ENCODE measurements around the gene SPTBN1. TPM values are rescaled to one million over a fixed set of nuclear protein-coding genes. Genes with fewer than 3 reads are reported as not detected.

Gene SPTBN1
- total and polyA plus RNA-seq, 2 experiments from 2014 or later = 57.7 to 187 TPM

DNA sequence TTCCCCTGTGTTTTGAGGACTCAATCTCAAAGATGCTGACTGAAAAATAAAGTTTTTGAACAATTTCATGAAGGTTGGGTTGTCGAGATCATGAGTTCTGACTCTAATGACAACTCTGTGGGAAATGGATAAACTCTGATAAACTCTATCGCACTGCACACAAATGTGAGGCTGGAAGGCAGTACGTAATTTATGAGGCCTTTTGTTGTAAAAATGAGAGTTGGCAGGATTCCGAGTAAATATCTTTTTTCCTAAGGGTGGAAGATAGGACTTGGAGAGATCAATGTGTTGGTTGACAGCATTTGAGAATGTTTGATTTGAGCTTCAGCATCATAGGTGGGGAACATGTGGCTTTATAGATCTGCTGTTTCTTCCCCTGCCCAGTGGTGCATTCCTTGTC is 90.4 kb downstream of the SPTBN1 start:
- Histone ChIP-seq H3K27ac (no peak overlapping the region), H3K79me2 (ENCODE audit: insufficient read depth) (peaks cover 96% of the 10 kb centered on the region)

DNA sequence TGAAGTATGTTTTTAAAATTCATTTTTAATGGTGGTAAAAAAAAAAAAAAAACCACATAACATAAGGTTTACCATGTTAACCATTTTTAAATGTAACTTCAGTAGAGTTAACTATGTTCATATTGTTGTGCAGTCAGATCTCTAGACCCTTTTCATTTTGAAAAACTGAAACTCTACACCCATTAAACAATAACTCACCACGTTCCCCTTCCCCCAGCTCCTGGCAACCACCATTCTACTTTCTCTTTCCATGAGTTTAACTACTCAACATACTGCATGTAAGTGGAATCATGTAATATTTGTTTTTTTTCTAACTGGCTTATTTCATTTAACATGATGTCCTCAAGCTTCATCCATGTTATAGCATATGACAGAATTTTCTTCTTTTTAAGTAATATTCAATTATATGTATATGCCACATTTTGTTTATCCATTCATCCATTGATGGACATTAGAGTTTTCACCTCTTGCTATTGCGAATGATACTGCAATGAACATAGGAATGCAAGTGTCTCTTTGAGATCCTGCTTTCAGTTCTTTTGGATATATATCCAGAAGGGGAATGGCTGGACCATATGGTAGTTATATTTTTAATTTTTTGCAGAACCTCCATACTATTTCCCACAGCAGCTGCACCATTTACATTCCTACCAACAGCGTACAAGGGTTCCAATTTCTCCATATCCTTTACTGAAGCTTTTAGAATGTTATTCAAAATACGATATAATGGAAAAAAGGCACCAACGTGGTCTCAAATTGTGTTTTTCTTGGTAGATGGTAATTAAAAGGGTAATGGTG is 91.0 kb downstream of the SPTBN1 start:
- H3F3A ChIP-seq (ENCODE audit: insufficient read depth) = no peaks in the 10 kb centered on the region
- no peaks in the 10 kb centered on the region for H3K9me3 ChIP-seq (ENCODE audit: low read depth)
- H2AFZ ChIP-seq = no peak overlapping the region
- no peak for TF ChIP-seq EZH2phosphoT487 (IDR thresholded peaks at IDR 0.05; ENCODE audit: insufficient read depth, low read depth)
- TF ChIP-seq EZH2 (IDR thresholded peaks at IDR 0.05; ENCODE audit: insufficient read depth, poor library complexity, severe bottlenecking) = no peak
- no peaks in the 10 kb centered on the region for H3K9me2 ChIP-seq (ENCODE audit: insufficient read depth)
- peaks cover 17% of the 10 kb centered on the region for H3K4me1 ChIP-seq (ENCODE audit: insufficient read depth)
- no peak overlapping the region for H3K4me3 ChIP-seq
- DNase-seq = no peak
- no peak overlapping the region for H3K4me2 ChIP-seq (ENCODE audit: unreplicated experiment)
- no peak overlapping the region for H3K27ac ChIP-seq
- in situ Hi-C loops (cut with MboI) = no loop called here
- peaks cover 95% of the 10 kb centered on the region for H3K79me2 ChIP-seq (ENCODE audit: insufficient read depth)
- no peaks in the 10 kb centered on the region for H4K20me1 ChIP-seq (ENCODE audit: insufficient read depth)
- H3K36me3 ChIP-seq (ENCODE audit: low read depth) = no peaks in the 10 kb centered on the region
- no peak overlapping the region for H3K9ac ChIP-seq
- 76 to 82% methylated on average over 5 of the region's 5 CpGs for WGBS, 2 experiments (ENCODE audit: low coverage in 1 of 2, low lambda C conversion rate in 2 of 2, missing lambda C conversion rate in 2 of 2)
- H3K27me3 ChIP-seq (replicated peaks; ENCODE audit: insufficient read depth) = no peaks in the 10 kb centered on the region

More for the DNA sequence above, 90.4 kb downstream of the SPTBN1 start:
- Histone ChIP-seq H3K9ac (no peak overlapping the region), H3K4me2 (ENCODE audit: unreplicated experiment) (peak overlapping the region; percentile 0), H3K9me3 (ENCODE audit: low read depth) (no peaks in the 10 kb centered on the region), H2AFZ (no peak overlapping the region), H3K4me1 (ENCODE audit: insufficient read depth) (peaks cover 17% of the 10 kb centered on the region), H3K4me3 (no peak overlapping the region), H3K27me3 (replicated peaks; ENCODE audit: insufficient read depth) (no peaks in the 10 kb centered on the region), H3K9me2 (ENCODE audit: insufficient read depth) (no peaks in the 10 kb centered on the region), H4K20me1 (ENCODE audit: insufficient read depth) (no peaks in the 10 kb centered on the region), H3F3A (ENCODE audit: insufficient read depth) (no peaks in the 10 kb centered on the region), H3K36me3 (ENCODE audit: low read depth) (no peaks in the 10 kb centered on the region)
- TF ChIP-seq EZH2 (IDR thresholded peaks at IDR 0.05; ENCODE audit: insufficient read depth, poor library complexity, severe bottlenecking) (no peak), EZH2phosphoT487 (IDR thresholded peaks at IDR 0.05; ENCODE audit: insufficient read depth, low read depth) (no peak)
- in situ Hi-C loops (cut with MboI) = no loop called here
- WGBS, 2 experiments (ENCODE audit: low coverage in 1 of 2, low lambda C conversion rate in 2 of 2, missing lambda C conversion rate in 2 of 2) = 64 to 66% methylated on average over 4 of the region's 4 CpGs
- no peak for DNase-seq

DNA sequence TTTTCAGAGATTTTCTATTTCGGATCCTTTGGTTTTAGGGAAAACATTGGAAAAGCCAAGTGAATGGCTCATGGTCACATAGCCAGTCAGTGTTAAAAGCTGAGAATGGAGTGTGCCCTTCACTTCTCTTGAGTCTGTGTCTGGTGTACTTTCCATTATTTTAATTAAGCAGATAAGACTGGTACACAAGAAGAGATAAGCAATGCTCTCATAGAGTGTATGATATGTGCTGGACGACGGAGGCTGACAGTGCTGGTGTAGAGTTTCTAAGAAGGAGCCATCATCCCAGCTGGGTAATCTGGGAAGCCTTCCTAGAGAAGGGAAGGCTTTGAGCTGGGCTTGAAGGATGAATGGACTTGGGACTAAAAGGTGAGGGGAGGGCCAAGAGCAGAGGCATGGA is 93.3 kb downstream of the SPTBN1 start:
- Histone ChIP-seq H3K9me3 (ENCODE audit: low read depth) (no peaks in the 10 kb centered on the region), H3K4me1 (ENCODE audit: insufficient read depth) (peaks cover 17% of the 10 kb centered on the region), H3K36me3 (ENCODE audit: low read depth) (no peaks in the 10 kb centered on the region), H3K4me3 (no peak overlapping the region), H3K79me2 (ENCODE audit: insufficient read depth) (peaks cover 93% of the 10 kb centered on the region), H3K4me2 (ENCODE audit: unreplicated experiment) (no peak overlapping the region), H2AFZ (no peak overlapping the region), H3K27me3 (replicated peaks; ENCODE audit: insufficient read depth) (no peaks in the 10 kb centered on the region), H3K9me2 (ENCODE audit: insufficient read depth) (no peaks in the 10 kb centered on the region), H3K9ac (no peak overlapping the region), H4K20me1 (ENCODE audit: insufficient read depth) (no peaks in the 10 kb centered on the region), H3K27ac (no peak overlapping the region), H3F3A (ENCODE audit: insufficient read depth) (peaks cover 9% of the 10 kb centered on the region)
- WGBS, 2 experiments (ENCODE audit: low coverage in 1 of 2, low lambda C conversion rate in 2 of 2, missing lambda C conversion rate in 2 of 2) = 95 to 99% methylated on average over 3 of the region's 3 CpGs
- TF ChIP-seq EZH2phosphoT487 (IDR thresholded peaks at IDR 0.05; ENCODE audit: insufficient read depth, low read depth) (no peak), EZH2 (IDR thresholded peaks at IDR 0.05; ENCODE audit: insufficient read depth, poor library complexity, severe bottlenecking) (no peak)
- in situ Hi-C loops (cut with MboI) = no loop called here
- no peak for DNase-seq

DNA sequence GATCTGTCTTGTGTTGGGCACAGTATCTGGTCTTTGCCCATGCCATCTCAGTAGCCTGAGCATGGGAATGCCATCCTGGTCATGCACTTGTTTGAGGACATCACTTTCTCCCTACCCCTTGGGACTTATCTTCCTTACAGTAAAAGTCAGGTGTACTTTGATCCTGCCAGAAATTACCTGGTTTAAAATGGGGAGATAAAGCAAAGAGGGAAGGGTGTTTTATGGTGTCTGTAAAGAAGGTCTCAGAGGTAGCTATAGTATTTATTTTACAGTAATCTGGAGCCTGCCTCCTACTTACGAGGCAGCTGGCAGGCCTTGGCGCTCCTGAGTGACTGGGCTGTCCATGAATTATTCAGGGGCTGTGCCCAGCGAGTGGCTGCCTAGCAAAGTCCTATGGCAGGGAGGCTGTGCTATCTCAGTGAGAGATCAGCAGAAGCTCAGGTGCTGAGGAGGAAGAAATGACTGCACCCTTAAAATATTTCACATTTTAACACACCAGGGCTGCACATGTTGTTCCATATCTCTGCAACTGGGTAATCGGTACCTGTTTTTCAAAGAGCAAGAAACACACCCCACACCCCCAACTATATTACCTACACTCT is 93.9 kb downstream of the SPTBN1 start:
- 86 to 95% methylated on average over 4 of the region's 4 CpGs for WGBS, 2 experiments (ENCODE audit: low coverage in 1 of 2, low lambda C conversion rate in 2 of 2, missing lambda C conversion rate in 2 of 2)
- no peak for DNase-seq
- Histone ChIP-seq H3K9me2 (ENCODE audit: insufficient read depth) (no peaks in the 10 kb centered on the region), H3K27me3 (replicated peaks; ENCODE audit: insufficient read depth) (no peaks in the 10 kb centered on the region), H3F3A (ENCODE audit: insufficient read depth) (peaks cover 14% of the 10 kb centered on the region), H4K20me1 (ENCODE audit: insufficient read depth) (no peaks in the 10 kb centered on the region), H3K79me2 (ENCODE audit: insufficient read depth) (peaks cover 93% of the 10 kb centered on the region), H3K36me3 (ENCODE audit: low read depth) (no peaks in the 10 kb centered on the region), H3K9me3 (ENCODE audit: low read depth) (no peaks in the 10 kb centered on the region), H2AFZ (no peak overlapping the region), H3K9ac (no peak overlapping the region), H3K4me1 (ENCODE audit: insufficient read depth) (peaks cover 20% of the 10 kb centered on the region), H3K4me2 (ENCODE audit: unreplicated experiment) (no peak overlapping the region), H3K4me3 (no peak overlapping the region), H3K27ac (no peak overlapping the region)
- no peak for TF ChIP-seq EZH2phosphoT487 (IDR thresholded peaks at IDR 0.05; ENCODE audit: insufficient read depth, low read depth)
- no peak for TF ChIP-seq EZH2 (IDR thresholded peaks at IDR 0.05; ENCODE audit: insufficient read depth, poor library complexity, severe bottlenecking)
- in situ Hi-C loops (cut with MboI) = no loop called here

Data from GM23248 (cell line).